ENCODE measurements around the gene MRFAP1.

- no peak for TF ChIP-seq CTCF (IDR thresholded peaks at IDR 0.05)
- no peak for TF ChIP-seq POLR2A (IDR thresholded peaks at IDR 0.05)
Observed at GRCh38 chr4:6591313-6591712, 49.2 kb upstream of the MRFAP1 start.

All from esophagus squamous epithelium (tissue), 4 donors.